WTC11 (cell line): Measurements from ENCODE around the gene TSPAN31. TPM values are rescaled to one million over a fixed set of nuclear protein-coding genes. Genes with fewer than 3 reads are reported as not detected.
A peak's percentile ranks its signal among the peaks of the same experiment; 100 is the strongest.

Experiments
- ATAC-seq: fragments of 200-7000 bp; cut with Tn5 transposase; 2 replicates; pipeline ENCODE4 v1.10.0; 2021; ENCODE audit warnings: mild to moderate bottlenecking, moderate library complexity
- CTCF ChIA-PET: fragments of 300-600 bp; sonication (Branson Sonifier 250); formaldehyde crosslinking; loops from one replicate; lab custom pipeline; 2021; ENCODE audit warnings: antibody characterized with exemption; lab: Charles Lee
- POLR2A ChIA-PET: fragments of 350-600 bp; sonication (Branson Sonifier 250); formaldehyde crosslinking; loops from one replicate; lab custom pipeline; 2021; ENCODE audit warnings: antibody characterized with exemption; lab: Charles Lee
- DNase-seq: peaks from one replicate; pipeline ENCODE4 v3.0.0; 2021; ENCODE audit warnings: low spot score
- H3K27ac Mint-ChIP-seq: 2 replicates; pipeline ENCODE4 v1.8.0; 2021; ENCODE audit warnings: mixed read lengths
- H3K27me3 Mint-ChIP-seq: 2 replicates; pipeline ENCODE4 v1.8.0; 2021; ENCODE audit warnings: low read depth, mild to moderate bottlenecking, moderate library complexity, mixed read lengths
- H3K36me3 Mint-ChIP-seq: 2 replicates; pipeline ENCODE4 v1.8.0; 2021; ENCODE audit warnings: mixed read lengths
- H3K4me1 Mint-ChIP-seq: 2 replicates; pipeline ENCODE4 v1.8.0; 2022; ENCODE audit warnings: mixed read lengths
- H3K4me3 Mint-ChIP-seq: 2 replicates; pipeline ENCODE4 v1.8.0; 2021; ENCODE audit warnings: mild to moderate bottlenecking, moderate library complexity, mixed read lengths
- H3K9me3 Mint-ChIP-seq: 2 replicates; pipeline ENCODE4 v1.8.0; 2021; ENCODE audit warnings: mixed read lengths
- CDX4 ChIP-seq: fragments of 250-450 bp; sonication (Bioruptor Pico); IDR thresholded peaks from 2 replicates; pipeline ENCODE4 v1.9.0; 2021; ENCODE audit warnings: moderate library complexity, mild to moderate bottlenecking, inconsistent platforms, borderline replicate concordance
- CTCF ChIP-seq: fragments of 200-600 bp; IDR thresholded peaks from 2 replicates; pipeline ENCODE4 v1.8.0; 2022; ENCODE audit warnings: antibody characterized with exemption
- E2F5 ChIP-seq: sonication (generic); formaldehyde crosslinking; IDR thresholded peaks from 2 replicates; pipeline ENCODE4 v1.8.1; 2022; ENCODE audit warnings: mild to moderate bottlenecking, moderate library complexity, missing genetic modification reagents
- ETV6 ChIP-seq: sonication (generic); formaldehyde crosslinking; IDR thresholded peaks from 2 replicates; pipeline ENCODE4 v1.8.1; 2022; ENCODE audit warnings: mild to moderate bottlenecking, missing genetic modification reagents
- FOXK1 ChIP-seq: sonication (generic); formaldehyde crosslinking; IDR thresholded peaks from 2 replicates; pipeline ENCODE4 v1.8.0; 2022; ENCODE audit warnings: mild to moderate bottlenecking, moderate library complexity, missing genetic modification reagents
- GABPB1 ChIP-seq: sonication (generic); formaldehyde crosslinking; IDR thresholded peaks from 2 replicates; pipeline ENCODE4 v1.8.1; 2023; ENCODE audit warnings: mild to moderate bottlenecking, missing genetic modification reagents
- IRF1 ChIP-seq: sonication (generic); formaldehyde crosslinking; IDR thresholded peaks from 2 replicates; pipeline ENCODE4 v1.8.0; 2023; ENCODE audit warnings: missing genetic modification reagents
- PRRX2 ChIP-seq: fragments of 250-450 bp; sonication (Bioruptor Pico); IDR thresholded peaks from 2 replicates; pipeline ENCODE4 v1.8.0; 2021; ENCODE audit warnings: mild to moderate bottlenecking
- RELA ChIP-seq: sonication (generic); formaldehyde crosslinking; IDR thresholded peaks from 2 replicates; pipeline ENCODE4 v1.8.1; 2022; ENCODE audit warnings: missing genetic modification reagents, mild to moderate bottlenecking, borderline replicate concordance
- SOX15 ChIP-seq: fragments of 250-450 bp; sonication (Bioruptor Pico); IDR thresholded peaks from 2 replicates; pipeline ENCODE4 v1.9.0; 2021; ENCODE audit warnings: mild to moderate bottlenecking
- SP1 ChIP-seq: sonication (generic); formaldehyde crosslinking; conservative IDR thresholded peaks from 2 replicates; pipeline ENCODE4 v1.8.1; 2022; ENCODE audit warnings: missing genetic modification reagents
- ZMAT4 ChIP-seq: fragments of 250-450 bp; sonication (Bioruptor Pico); IDR thresholded peaks from 2 replicates; pipeline ENCODE4 v1.9.0; 2021; ENCODE audit warnings: mild to moderate bottlenecking
- ZNF121 ChIP-seq: sonication (generic); formaldehyde crosslinking; IDR thresholded peaks from 2 replicates; pipeline ENCODE4 v1.8.0; 2023; ENCODE audit warnings: missing genetic modification reagents
- ZNF512 ChIP-seq: sonication (generic); formaldehyde crosslinking; IDR thresholded peaks from 2 replicates; pipeline ENCODE4 v1.8.1; 2022; ENCODE audit warnings: missing genetic modification reagents, borderline replicate concordance
- total RNA-seq: library from RNA; stranded (reverse); gene quantifications from 3 replicates; pipeline ENCODE4 v1.2.3, GENCODE V29; 2021
- TF ChIP-seq, protein P1 (sequence below): sonication (generic); formaldehyde crosslinking; IDR thresholded peaks from 2 replicates; pipeline ENCODE4 v1.8.0; 2022; ENCODE audit warnings: mild to moderate bottlenecking, missing genetic modification reagents

TSPAN31 gene
- total RNA-seq, 1 experiment from 2014 or later = 9.9 TPM

DNA sequence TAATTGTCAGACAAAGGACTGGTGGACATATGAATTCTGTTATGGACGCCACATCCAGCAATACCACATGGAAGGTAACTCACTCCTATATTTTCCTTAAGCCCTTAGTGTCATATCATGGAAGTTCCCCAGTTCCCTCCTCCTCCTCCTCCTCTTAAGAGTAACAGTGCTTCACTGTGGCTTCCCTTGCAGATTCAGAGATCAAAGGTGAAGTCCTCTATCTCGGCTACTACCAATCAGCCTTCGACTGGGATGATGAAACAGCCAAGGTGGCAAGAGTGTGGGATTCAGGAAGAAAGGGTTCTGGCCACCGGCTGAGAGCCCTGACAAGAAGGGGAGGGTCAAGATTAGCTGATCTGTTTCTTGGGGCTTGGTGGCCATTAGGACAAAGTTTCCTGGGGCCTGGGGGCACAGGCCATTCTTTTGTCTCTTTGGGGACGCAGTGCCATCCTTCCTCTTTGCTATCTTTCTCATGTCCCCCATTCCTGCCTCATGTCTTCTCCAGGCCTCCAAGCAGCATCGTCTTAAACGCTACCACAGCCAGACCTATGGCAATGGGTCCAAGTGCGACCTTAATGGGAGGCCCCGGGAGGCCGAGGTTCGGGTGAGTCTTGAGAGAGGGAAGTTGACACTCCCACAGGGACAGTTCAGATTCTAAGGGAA, 48.9 kb upstream of the TSPAN31 start:
- CTCF ChIA-PET = no interaction called here
- Mint-ChIP-seq H3K4me1 (no peaks in the 10 kb centered on the region), H3K9me3 (peaks cover 7% of the 10 kb centered on the region; the same call in 1 of the 2 replicates), H3K36me3 (peaks cover 2% of the 10 kb centered on the region), H3K27me3 (peaks cover 14% of the 10 kb centered on the region), H3K4me3 (peak overlapping the region; percentile 24; the same call in 1 of the 2 replicates), H3K27ac (no peak overlapping the region)
- TF ChIP-seq ZNF512 (CRISPR knock-in tag) (no peak), FOXK1 (no peak), PRRX2 (no peak)
- no peak for ATAC-seq
- DNase-seq = no peak
- POLR2A ChIA-PET = no interaction called here

DNA sequence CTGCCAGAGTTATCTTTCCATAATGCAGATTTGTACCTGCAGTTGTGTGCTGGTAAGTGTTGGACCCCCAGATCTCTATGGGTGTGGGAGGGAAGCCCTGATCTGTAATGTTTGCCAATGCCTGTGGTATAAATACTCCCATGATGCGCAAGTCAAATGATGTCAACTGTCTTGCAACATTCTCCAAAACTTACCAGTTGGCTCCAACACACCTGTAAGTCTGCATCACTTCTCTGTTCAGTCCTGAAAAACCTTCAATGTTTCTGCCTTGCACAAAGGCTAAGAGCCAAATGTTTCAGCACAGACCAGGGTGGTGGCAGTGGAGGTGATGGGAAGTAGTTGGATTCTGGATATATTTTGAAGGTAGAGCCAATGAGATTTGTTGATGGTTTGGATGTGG, 47.8 kb upstream of the TSPAN31 start:
- Mint-ChIP-seq H3K9me3 (peaks cover 3% of the 10 kb centered on the region; the same call in 1 of the 2 replicates), H3K27ac (no peak overlapping the region), H3K4me1 (no peaks in the 10 kb centered on the region), H3K36me3 (peaks cover 2% of the 10 kb centered on the region), H3K4me3 (no peak overlapping the region), H3K27me3 (peaks cover 5% of the 10 kb centered on the region)
- ATAC-seq = no peak
- TF ChIP-seq CDX4 (CRISPR knock-in tag) (no peak), ZMAT4 (CRISPR knock-in tag) (no peak), GABPB1 (CRISPR knock-in tag) (no peak), SOX15 (CRISPR knock-in tag) (no peak), CTCF (no peak), SP1 (CRISPR knock-in tag) (no peak), IRF1 (CRISPR knock-in tag) (no peak)
- TF ChIP-seq, protein P1, sequence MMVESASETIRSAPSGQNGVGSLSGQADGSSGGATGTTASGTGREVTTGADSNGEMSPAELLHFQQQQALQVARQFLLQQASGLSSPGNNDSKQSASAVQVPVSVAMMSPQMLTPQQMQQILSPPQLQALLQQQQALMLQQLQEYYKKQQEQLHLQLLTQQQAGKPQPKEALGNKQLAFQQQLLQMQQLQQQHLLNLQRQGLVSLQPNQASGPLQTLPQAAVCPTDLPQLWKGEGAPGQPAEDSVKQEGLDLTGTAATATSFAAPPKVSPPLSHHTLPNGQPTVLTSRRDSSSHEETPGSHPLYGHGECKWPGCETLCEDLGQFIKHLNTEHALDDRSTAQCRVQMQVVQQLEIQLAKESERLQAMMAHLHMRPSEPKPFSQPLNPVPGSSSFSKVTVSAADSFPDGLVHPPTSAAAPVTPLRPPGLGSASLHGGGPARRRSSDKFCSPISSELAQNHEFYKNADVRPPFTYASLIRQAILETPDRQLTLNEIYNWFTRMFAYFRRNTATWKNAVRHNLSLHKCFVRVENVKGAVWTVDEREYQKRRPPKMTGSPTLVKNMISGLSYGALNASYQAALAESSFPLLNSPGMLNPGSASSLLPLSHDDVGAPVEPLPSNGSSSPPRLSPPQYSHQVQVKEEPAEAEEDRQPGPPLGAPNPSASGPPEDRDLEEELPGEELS (CRISPR knock-in tag) = no peak
- CTCF ChIA-PET = no interaction called here
- POLR2A ChIA-PET = no interaction called here
- no peak for DNase-seq

DNA sequence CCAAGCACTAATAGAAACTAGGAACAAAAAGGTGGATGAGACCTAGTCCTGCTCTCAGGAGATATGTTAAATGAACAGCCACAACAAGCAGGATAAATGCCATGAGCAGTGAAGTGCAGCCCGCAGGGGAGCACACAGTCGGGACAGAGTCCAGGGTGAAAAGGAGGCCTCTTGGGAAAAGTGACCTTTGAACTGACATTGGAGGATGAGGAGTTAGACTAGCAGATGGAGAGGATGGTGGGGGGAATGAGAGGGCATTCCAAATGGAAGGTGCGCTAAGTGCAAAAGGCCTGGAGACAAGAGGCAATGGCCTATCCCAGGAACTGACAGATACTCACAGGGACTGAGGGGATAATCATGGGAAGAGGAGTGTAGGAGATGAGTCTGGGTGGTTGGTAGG, 46.4 kb upstream of the TSPAN31 start:
- no peaks in the 10 kb centered on the region for H3K27me3 Mint-ChIP-seq
- TF ChIP-seq CTCF (no peak), RELA (CRISPR knock-in tag) (no peak), E2F5 (no peak), ZNF121 (CRISPR knock-in tag) (no peak), ETV6 (CRISPR knock-in tag) (no peak)
- TF ChIP-seq, all 79 proteins: peak for 0
- H3K4me1 Mint-ChIP-seq = no peaks in the 10 kb centered on the region
- POLR2A ChIA-PET = no interaction called here
- DNase-seq (no peak), ATAC-seq (no peak)
- no peak overlapping the region for H3K27ac Mint-ChIP-seq
- no peaks in the 10 kb centered on the region for H3K9me3 Mint-ChIP-seq
- CTCF ChIA-PET = interaction anchor here (1.0 kb wide), 1 partner anchor 115 kb away, joined by 3 read pairs; no protein-coding TSS in a partner anchor
- peaks cover 9% of the 10 kb centered on the region for H3K36me3 Mint-ChIP-seq
- no peak overlapping the region for H3K4me3 Mint-ChIP-seq
